H1 (cell line): ENCODE data around the gene PCDHA11.

ENCODE experiments used
- ATF3 ChIP-seq: IDR thresholded peaks from 2 replicates; pipeline ENCODE4 v1.6.1; 2011; ENCODE audit warnings: low read depth, mild to moderate bottlenecking, low read length; ENCODE audit not compliant: insufficient read depth
- CTCF ChIP-seq, 3 experiments: IDR thresholded peaks; 1 replicate in 2 of 3; 2 replicates in 1 of 3; pipeline versions ENCODE4 v1.5.1 to v1.6.1; 2011; ENCODE audit warnings: low read length in 3 of 3, mild to moderate bottlenecking in 3 of 3, inconsistent platforms in 2 of 3, low read depth in 1 of 3, moderate library complexity in 1 of 3; ENCODE audit not compliant: insufficient read depth in 1 of 3; ENCODE audit errors: control extremely low read depth in 1 of 3
- EGR1 ChIP-seq: IDR thresholded peaks from 2 replicates; pipeline ENCODE4 v1.6.1; 2011; ENCODE audit warnings: low read depth, low read length, borderline replicate concordance
- EP300 ChIP-seq, 2 experiments: IDR thresholded peaks; 1 replicate in 1 of 2; 2 replicates in 1 of 2; pipeline ENCODE4 v1.6.1; 2011 to 2012; ENCODE audit warnings: low read depth in 2 of 2, low read length in 2 of 2, mild to moderate bottlenecking in 2 of 2, borderline replicate concordance in 1 of 2, inconsistent platforms in 1 of 2, moderate library complexity in 1 of 2
- GTF2F1 ChIP-seq: IDR thresholded peaks from 2 replicates; pipeline ENCODE4 v1.6.1; 2012; ENCODE audit warnings: low read depth, low read length, improper control_type of control experiment, borderline replicate concordance
- POLR2AphosphoS5 ChIP-seq: IDR thresholded peaks from 2 replicates; pipeline ENCODE4 v1.6.1; 2011; ENCODE audit warnings: low read depth, low read length

GRCh38 chr5:140833993-140834392, 34.8 kb upstream of the PCDHA11 start, which contains the start of gene PCDHA7:
- TF ChIP-seq EP300 (IDR thresholded peaks at IDR 0.05; ENCODE audit: borderline replicate concordance in 1 of 2, low read depth in 2 of 2, low read length in 2 of 2) (no peak), GTF2F1 (no peak), CTCF (IDR thresholded peaks at IDR 0.05; ENCODE audit: control extremely low read depth in 1 of 3, insufficient read depth in 1 of 3, low read depth in 1 of 3, low read length in 3 of 3) (peak in 1 of 3 experiments; percentile 11; a peak in 1 of 4 replicates), EGR1 (no peak), ATF3 (no peak), POLR2AphosphoS5 (no peak)
